Natural killer cell (primary cell): Measurements from ENCODE around the gene ACP7. TPM values are rescaled to one million over a fixed set of nuclear protein-coding genes. Genes with fewer than 3 reads are reported as not detected.

ENCODE experiments used
- ATAC-seq, 3 donors: fragments of 150-1000 bp in 2 of 3; fragments of 200-7000 bp in 1 of 3; cut with Tn5 transposase; 1 replicate in 1 of 3; 2 replicates in 2 of 3; pipeline ENCODE4 v1.10.0; 2021; ENCODE audit warnings: mild to moderate bottlenecking in 2 of 3, moderate library complexity in 2 of 3
- DNase-seq, 2 donors: peaks; one replicate each; pipeline versions ENCODE4 v3.0.0 to v3.0.0-alpha.2; 2013 to 2021; ENCODE audit warnings: mixed read lengths in 1 of 2
- H3K27ac ChIP-seq: one replicate; pipeline ENCODE4 v1.5.1; 2013; ENCODE audit warnings: mild to moderate bottlenecking, low read length
- H3K27me3 ChIP-seq: one replicate; pipeline ENCODE4 v1.6.1; 2013; ENCODE audit warnings: low read length; ENCODE audit not compliant: control insufficient read depth, insufficient read depth
- H3K36me3 ChIP-seq: one replicate; pipeline ENCODE4 v1.6.1; 2013; ENCODE audit warnings: low read length; ENCODE audit not compliant: control insufficient read depth, insufficient read depth
- H3K4me1 ChIP-seq: one replicate; pipeline ENCODE4 v1.6.1; 2013; ENCODE audit warnings: low read length; ENCODE audit not compliant: control insufficient read depth, insufficient read depth
- H3K4me3 ChIP-seq: one replicate; pipeline ENCODE4 v1.5.1; 2013; ENCODE audit warnings: low read length
- H3K9me3 ChIP-seq: one replicate; pipeline ENCODE4 v1.6.1; 2013; ENCODE audit warnings: low read length; ENCODE audit not compliant: control insufficient read depth, insufficient read depth
- H3K27ac Mint-ChIP-seq, 2 donors: one replicate each; pipeline ENCODE4 v1.8.0; 2022; ENCODE audit warnings: mild to moderate bottlenecking in 2 of 2, mixed read lengths in 2 of 2, moderate library complexity in 1 of 2
- H3K27me3 Mint-ChIP-seq, 2 donors: one replicate each; pipeline ENCODE4 v1.8.0; 2022; ENCODE audit warnings: low read depth in 2 of 2, mixed read lengths in 2 of 2
- H3K36me3 Mint-ChIP-seq: one replicate; pipeline ENCODE4 v1.8.0; 2022; ENCODE audit warnings: mixed read lengths
- H3K4me1 Mint-ChIP-seq, 2 donors: one replicate each; pipeline ENCODE4 v1.8.0; 2022; ENCODE audit warnings: mixed read lengths in 2 of 2
- H3K4me3 Mint-ChIP-seq: one replicate; pipeline ENCODE4 v1.8.0; 2022; ENCODE audit warnings: mild to moderate bottlenecking, moderate library complexity, mixed read lengths
- H3K9me3 Mint-ChIP-seq, 2 donors: one replicate each; pipeline ENCODE4 v1.8.0; 2022; ENCODE audit warnings: mixed read lengths in 2 of 2
- WGBS: methylation state at CpG from one replicate; pipeline ENCODE4 v1.1.7; 2013; ENCODE audit warnings: missing lambda C conversion rate; ENCODE audit not compliant: insufficient coverage; 5-methylcytosine and 5-hydroxymethylcytosine counted together
- intact Hi-C: fragments of 100-400 bp; cut with micrococcal nuclease; formaldehyde crosslinking; loops from one replicate; pipeline ENCODE4 v1.14.2; 2022
- total RNA-seq, 4 donors: library from RNA; stranded (reverse); fragments of 120-200 nt in 1 of 4; gene quantifications; one replicate each; pipeline versions ENCODE4 v1.2.3 to v1.2.4, GENCODE V29; 2013 to 2022
- TF ChIP-seq, protein P1 (sequence below): fragments of 200-600 bp; IDR thresholded peaks from one replicate; pipeline ENCODE4 v1.8.0; 2022; ENCODE audit warnings: antibody characterized with exemption

The ACP7 gene
- total RNA-seq, 3 donors from 2014 or later (not counting 1 experiment from before 2014, with no cell fraction given), result not detected

DNA sequence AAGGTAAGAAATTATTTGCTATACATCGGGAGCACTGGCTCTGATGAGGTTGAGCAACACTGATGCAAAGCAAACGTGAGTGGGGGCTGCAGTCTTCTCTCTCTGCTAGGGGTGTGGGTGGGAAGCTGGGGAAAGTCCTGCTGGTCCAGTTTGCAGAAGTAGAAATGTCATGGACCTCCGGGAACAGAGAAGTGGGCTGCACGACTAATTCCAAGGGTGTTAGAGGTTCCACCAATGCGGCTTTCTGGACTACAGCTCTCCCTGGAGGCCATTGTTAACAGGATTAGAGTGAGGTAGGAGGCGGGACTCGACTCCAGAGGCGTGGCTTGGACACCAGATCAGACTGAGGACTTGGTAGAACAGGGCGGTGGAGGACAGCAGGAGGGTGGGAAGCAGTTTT lies 46.1 kb upstream of the ACP7 start:
- ATAC-seq (no peak), DNase-seq (no peak)
- WGBS, result 27% methylated on average over 9 of the region's 9 CpGs
- Histone ChIP-seq H3K4me1 (no peaks in the 10 kb centered on the region), H3K4me3 (no peak overlapping the region), H3K27me3 (no peaks in the 10 kb centered on the region), H3K9me3 (no peaks in the 10 kb centered on the region), H3K27ac (no peak overlapping the region), H3K36me3 (no peaks in the 10 kb centered on the region)
- Mint-ChIP-seq H3K36me3 (no peaks in the 10 kb centered on the region), H3K4me3 (no peak overlapping the region), H3K27ac (no peak overlapping the region), H3K27me3 (peaks cover 0 to 9% of the 10 kb centered on the region in 2 donors), H3K4me1 (no peaks in the 10 kb centered on the region), H3K9me3 (no peaks in the 10 kb centered on the region)
- TF ChIP-seq, protein P1, sequence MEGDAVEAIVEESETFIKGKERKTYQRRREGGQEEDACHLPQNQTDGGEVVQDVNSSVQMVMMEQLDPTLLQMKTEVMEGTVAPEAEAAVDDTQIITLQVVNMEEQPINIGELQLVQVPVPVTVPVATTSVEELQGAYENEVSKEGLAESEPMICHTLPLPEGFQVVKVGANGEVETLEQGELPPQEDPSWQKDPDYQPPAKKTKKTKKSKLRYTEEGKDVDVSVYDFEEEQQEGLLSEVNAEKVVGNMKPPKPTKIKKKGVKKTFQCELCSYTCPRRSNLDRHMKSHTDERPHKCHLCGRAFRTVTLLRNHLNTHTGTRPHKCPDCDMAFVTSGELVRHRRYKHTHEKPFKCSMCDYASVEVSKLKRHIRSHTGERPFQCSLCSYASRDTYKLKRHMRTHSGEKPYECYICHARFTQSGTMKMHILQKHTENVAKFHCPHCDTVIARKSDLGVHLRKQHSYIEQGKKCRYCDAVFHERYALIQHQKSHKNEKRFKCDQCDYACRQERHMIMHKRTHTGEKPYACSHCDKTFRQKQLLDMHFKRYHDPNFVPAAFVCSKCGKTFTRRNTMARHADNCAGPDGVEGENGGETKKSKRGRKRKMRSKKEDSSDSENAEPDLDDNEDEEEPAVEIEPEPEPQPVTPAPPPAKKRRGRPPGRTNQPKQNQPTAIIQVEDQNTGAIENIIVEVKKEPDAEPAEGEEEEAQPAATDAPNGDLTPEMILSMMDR, result no peak
- intact Hi-C loops, result no loop called here

DNA sequence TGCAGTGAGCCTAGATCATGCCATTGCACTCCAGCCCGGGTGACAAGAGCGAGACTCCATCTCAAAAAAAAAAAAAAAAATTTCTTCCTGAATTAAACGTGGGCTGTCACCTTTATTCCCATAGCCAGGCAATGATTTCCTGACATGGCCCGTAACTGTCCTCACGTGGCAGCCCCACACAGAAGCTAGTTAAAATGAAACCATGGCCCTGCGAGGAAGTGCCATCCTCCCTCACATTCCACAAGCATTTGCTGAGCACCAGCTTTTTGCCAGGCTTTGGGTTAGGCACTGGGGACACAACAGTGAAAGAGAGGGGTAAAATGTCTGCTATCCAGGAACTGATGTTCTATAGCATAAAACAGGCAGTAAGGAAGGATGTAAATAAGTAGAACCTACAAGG lies 38.7 kb upstream of the ACP7 start:
- H3K27me3 ChIP-seq, result no peaks in the 10 kb centered on the region
- H3K9me3 ChIP-seq, result no peaks in the 10 kb centered on the region
- H3K27me3 Mint-ChIP-seq, result peaks cover 6 to 10% of the 10 kb centered on the region in 2 donors
- H3K36me3 Mint-ChIP-seq, result no peaks in the 10 kb centered on the region
- H3K4me3 ChIP-seq, result no peak overlapping the region
- peaks cover 2% of the 10 kb centered on the region for H3K4me1 ChIP-seq
- 79% methylated on average over 6 of the region's 6 CpGs for WGBS
- no peak for ATAC-seq
- no peak overlapping the region for H3K27ac Mint-ChIP-seq
- TF ChIP-seq, protein P1, result no peak
- intact Hi-C loops, result no loop called here
- no peak overlapping the region for H3K4me3 Mint-ChIP-seq
- H3K36me3 ChIP-seq, result no peaks in the 10 kb centered on the region
- peaks cover 0 to 5% of the 10 kb centered on the region in 2 donors for H3K4me1 Mint-ChIP-seq
- H3K9me3 Mint-ChIP-seq, result no peaks in the 10 kb centered on the region
- DNase-seq, result no peak
- no peak overlapping the region for H3K27ac ChIP-seq

DNA sequence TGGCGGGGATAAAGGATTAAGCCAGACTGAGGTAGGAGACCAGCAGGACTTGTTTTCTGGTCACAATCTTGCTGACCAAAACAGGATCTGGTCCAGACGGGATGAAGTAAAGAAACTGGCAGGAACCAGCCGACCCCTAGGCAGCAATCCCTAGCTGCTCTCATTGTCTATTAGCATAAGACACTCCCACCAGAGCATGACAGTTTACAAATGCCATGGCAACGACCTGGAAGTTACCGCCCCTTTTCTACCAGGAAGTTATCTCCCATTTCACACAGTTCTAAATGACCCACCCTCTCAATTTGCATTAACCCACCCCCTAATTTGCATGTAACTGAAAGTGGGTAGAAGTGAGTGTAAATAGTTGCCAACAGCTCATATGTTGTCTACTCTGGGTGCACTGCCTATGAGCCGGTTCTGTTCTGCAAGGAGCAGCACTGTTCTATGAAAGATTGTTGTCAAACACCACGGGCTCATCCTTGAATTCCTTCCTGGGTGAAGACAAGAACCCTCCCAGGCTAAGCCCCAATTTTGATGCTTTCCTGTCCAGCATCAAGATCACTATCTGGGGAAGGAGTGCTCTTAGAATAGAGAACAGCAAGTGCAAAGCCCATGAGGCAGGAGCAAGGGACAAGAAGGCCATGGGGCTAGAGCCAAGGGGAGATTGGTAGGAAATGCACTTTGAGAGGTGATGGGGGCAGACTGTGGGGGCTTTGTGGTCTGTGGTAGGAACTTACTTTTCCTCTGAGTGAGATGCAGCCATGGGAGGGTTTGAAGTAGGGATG lies 37.9 kb upstream of the ACP7 start:
- peaks cover 0 to 5% of the 10 kb centered on the region in 2 donors for H3K4me1 Mint-ChIP-seq
- H3K27me3 Mint-ChIP-seq, result peaks cover 6 to 10% of the 10 kb centered on the region in 2 donors
- ATAC-seq (peak in 2 of 3 donors; percentile 52 to 55), DNase-seq (no peak)
- H3K36me3 Mint-ChIP-seq, result no peaks in the 10 kb centered on the region
- Histone ChIP-seq H3K4me1 (peaks cover 2% of the 10 kb centered on the region), H3K4me3 (no peak overlapping the region), H3K9me3 (no peaks in the 10 kb centered on the region), H3K27ac (no peak overlapping the region), H3K27me3 (no peaks in the 10 kb centered on the region), H3K36me3 (no peaks in the 10 kb centered on the region)
- no peak overlapping the region for H3K27ac Mint-ChIP-seq
- WGBS, result 83% methylated on average over 6 of the region's 7 CpGs
- TF ChIP-seq, protein P1, result no peak
- no peaks in the 10 kb centered on the region for H3K9me3 Mint-ChIP-seq
- no peak overlapping the region for H3K4me3 Mint-ChIP-seq
- intact Hi-C loops, result no loop called here

DNA sequence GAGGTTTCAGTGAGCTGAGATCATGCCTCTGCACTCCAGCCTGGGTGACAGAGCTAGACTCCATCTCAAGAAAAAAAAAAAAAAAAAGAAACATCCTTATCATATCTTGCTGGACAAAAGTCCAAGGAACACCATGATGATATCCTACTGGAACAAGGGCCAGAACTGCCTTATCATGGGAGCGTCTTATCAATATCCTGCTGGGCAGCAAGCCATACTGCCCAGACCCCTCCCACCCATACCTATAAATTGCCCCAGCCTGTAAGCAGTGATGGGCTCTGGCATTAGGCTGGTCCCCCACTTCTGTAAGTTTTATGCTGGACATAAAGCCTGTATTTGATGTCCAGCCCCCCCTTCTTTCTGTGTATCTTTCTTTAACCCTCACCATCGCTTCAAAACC lies 37.1 kb upstream of the ACP7 start:
- H3K4me3 ChIP-seq, result no peak overlapping the region
- no peaks in the 10 kb centered on the region for H3K9me3 ChIP-seq
- Mint-ChIP-seq H3K27me3 (peaks cover 6 to 10% of the 10 kb centered on the region in 2 donors), H3K27ac (no peak overlapping the region), H3K4me3 (no peak overlapping the region), H3K9me3 (no peaks in the 10 kb centered on the region), H3K36me3 (no peaks in the 10 kb centered on the region), H3K4me1 (peaks cover 0 to 5% of the 10 kb centered on the region in 2 donors)
- DNase-seq (no peak), ATAC-seq (no peak)
- no peak overlapping the region for H3K27ac ChIP-seq
- TF ChIP-seq, protein P1, result no peak
- no peaks in the 10 kb centered on the region for H3K36me3 ChIP-seq
- WGBS, result 72% methylated on average over 2 of the region's 2 CpGs
- peaks cover 2% of the 10 kb centered on the region for H3K4me1 ChIP-seq
- intact Hi-C loops, result no loop called here
- H3K27me3 ChIP-seq, result no peaks in the 10 kb centered on the region
